ENCODE measurements around the gene CD36.

GRCh38 chr7:80639011-80639410, 569 bp downstream of the CD36 start:
- no peak for TF ChIP-seq EZH2phosphoT487 (IDR thresholded peaks at IDR 0.05; ENCODE audit: unreplicated experiment)
- TF ChIP-seq, protein P1, sequence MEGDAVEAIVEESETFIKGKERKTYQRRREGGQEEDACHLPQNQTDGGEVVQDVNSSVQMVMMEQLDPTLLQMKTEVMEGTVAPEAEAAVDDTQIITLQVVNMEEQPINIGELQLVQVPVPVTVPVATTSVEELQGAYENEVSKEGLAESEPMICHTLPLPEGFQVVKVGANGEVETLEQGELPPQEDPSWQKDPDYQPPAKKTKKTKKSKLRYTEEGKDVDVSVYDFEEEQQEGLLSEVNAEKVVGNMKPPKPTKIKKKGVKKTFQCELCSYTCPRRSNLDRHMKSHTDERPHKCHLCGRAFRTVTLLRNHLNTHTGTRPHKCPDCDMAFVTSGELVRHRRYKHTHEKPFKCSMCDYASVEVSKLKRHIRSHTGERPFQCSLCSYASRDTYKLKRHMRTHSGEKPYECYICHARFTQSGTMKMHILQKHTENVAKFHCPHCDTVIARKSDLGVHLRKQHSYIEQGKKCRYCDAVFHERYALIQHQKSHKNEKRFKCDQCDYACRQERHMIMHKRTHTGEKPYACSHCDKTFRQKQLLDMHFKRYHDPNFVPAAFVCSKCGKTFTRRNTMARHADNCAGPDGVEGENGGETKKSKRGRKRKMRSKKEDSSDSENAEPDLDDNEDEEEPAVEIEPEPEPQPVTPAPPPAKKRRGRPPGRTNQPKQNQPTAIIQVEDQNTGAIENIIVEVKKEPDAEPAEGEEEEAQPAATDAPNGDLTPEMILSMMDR (conservative IDR thresholded peaks at IDR 0.05; ENCODE audit: low read depth in 2 of 2): no peak
- TF ChIP-seq, protein P2, sequence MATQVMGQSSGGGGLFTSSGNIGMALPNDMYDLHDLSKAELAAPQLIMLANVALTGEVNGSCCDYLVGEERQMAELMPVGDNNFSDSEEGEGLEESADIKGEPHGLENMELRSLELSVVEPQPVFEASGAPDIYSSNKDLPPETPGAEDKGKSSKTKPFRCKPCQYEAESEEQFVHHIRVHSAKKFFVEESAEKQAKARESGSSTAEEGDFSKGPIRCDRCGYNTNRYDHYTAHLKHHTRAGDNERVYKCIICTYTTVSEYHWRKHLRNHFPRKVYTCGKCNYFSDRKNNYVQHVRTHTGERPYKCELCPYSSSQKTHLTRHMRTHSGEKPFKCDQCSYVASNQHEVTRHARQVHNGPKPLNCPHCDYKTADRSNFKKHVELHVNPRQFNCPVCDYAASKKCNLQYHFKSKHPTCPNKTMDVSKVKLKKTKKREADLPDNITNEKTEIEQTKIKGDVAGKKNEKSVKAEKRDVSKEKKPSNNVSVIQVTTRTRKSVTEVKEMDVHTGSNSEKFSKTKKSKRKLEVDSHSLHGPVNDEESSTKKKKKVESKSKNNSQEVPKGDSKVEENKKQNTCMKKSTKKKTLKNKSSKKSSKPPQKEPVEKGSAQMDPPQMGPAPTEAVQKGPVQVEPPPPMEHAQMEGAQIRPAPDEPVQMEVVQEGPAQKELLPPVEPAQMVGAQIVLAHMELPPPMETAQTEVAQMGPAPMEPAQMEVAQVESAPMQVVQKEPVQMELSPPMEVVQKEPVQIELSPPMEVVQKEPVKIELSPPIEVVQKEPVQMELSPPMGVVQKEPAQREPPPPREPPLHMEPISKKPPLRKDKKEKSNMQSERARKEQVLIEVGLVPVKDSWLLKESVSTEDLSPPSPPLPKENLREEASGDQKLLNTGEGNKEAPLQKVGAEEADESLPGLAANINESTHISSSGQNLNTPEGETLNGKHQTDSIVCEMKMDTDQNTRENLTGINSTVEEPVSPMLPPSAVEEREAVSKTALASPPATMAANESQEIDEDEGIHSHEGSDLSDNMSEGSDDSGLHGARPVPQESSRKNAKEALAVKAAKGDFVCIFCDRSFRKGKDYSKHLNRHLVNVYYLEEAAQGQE (IDR thresholded peaks at IDR 0.05; ENCODE audit: unreplicated experiment): no peak
- TF ChIP-seq CREB1 (CRISPR knock-in tag; IDR thresholded peaks at IDR 0.05; ENCODE audit: low read depth): no peak
- no peak for TF ChIP-seq POLR2AphosphoS5 (IDR thresholded peaks at IDR 0.05; ENCODE audit: low read depth)
- no peak for TF ChIP-seq EZH2 (IDR thresholded peaks at IDR 0.05; ENCODE audit: low read depth, unreplicated experiment)
- no peak for TF ChIP-seq ETS1 (IDR thresholded peaks at IDR 0.05)
